NCI-H2029 (cell line): ENCODE results near the gene NPHP1.
"Not testable (repeated sequence)": the region's sequence is repeated elsewhere in the genome, so short reads cannot be mapped to it uniquely, and the experiment has no call there.

Experiments used
- DNase-seq: peaks from one replicate; lab custom pipeline; 2025; lab: John Stamatoyannopoulos, UW

Gene NPHP1

DNA sequence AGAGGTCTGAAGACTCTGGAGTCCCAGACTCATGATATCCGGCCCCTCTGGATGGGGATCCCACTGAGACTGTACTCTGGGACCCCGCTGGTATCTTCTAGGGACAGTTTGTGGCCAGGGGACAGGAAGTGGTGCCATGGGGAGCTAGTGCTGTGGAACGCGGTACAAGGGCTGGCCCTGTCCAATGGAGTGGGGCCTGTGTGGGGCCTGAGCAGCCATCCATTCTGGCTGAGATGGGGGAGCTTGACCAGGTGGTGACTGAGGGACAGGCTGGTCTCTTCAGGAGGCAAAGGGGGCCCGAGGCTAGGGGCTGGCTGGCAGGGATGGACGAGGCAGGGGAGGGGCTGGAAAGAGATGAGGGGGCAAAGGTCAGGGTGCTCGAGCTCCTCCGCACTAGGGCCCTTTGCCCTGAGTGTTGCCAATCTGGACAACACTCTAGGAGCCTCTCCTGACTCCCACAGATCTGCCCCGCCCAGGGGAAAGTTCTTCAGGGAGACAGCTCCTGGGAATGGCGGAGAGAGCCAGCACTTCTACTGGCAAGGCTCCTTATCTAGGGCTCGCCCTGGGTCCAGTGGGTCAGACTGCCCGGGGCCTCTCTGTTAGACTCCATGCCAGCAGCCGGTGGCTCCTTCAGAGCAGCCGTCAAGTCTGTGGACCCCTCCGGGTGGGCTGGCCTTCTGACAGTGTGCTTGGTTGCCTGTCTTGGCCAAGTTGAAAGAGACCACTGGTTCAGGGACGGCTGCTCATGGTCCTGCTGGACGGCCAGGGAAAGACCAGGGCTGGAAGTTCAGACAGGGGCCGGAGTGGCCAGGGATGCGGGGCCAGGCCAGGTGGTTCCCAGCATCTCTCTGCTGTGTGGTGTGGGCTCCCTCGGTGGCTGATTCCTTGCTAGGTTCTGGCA lies 101.5 kb downstream of the NPHP1 start:
- no peak for DNase-seq

GRCh38 chr2:110101901-110102803 lies 102.7 kb downstream of the NPHP1 start:
- no peak for DNase-seq

DNA sequence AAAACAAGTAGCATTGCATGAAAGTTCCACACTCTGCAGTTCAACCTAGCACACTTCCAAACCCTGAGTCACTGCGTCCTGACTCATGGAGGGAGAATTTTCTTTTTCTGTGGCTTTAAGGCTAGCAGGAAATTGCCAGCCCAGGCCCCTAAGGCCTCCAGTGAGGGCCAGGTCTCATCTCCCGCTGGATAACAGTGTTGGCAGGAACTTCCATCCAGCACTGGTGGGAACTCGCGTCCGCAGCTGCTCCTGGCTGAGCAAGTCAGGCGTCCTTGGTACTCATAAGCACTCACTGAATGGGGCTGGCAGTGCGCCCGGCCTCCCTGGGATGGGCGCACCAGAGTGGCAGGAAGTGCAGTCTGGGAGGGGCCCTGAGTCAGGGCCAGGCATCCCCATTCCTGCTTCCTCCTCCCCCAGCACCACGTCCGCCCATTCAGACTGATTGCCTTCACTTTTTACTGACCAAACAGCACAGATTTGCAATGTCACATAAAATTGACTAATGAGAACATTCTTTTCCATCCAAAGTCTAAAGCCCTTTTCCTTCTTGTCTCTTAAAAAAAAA lies 103.5 kb downstream of the NPHP1 start:
- peak; percentile 97 for DNase-seq

DNA sequence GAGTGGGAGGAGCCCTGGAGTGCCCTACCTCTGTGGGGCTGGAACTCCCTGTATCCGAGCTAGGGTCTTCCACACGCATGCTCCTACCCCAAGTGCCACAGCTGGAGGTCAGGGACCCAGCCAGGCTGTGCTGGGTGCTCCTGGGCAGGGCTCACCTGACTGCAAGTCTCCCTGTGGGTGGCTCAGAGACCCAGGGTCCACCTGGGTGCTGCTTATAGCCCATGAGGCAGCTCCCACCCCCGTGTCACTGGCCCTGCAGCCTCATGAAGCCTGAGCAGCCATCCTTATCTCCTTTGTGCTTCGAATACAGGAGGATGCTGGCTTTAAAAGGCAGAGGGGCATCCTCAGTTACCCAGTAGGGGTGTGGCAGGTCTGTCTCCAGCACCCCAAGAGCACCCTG lies 103.9 kb downstream of the NPHP1 start:
- not testable (repeated sequence) for DNase-seq

DNA sequence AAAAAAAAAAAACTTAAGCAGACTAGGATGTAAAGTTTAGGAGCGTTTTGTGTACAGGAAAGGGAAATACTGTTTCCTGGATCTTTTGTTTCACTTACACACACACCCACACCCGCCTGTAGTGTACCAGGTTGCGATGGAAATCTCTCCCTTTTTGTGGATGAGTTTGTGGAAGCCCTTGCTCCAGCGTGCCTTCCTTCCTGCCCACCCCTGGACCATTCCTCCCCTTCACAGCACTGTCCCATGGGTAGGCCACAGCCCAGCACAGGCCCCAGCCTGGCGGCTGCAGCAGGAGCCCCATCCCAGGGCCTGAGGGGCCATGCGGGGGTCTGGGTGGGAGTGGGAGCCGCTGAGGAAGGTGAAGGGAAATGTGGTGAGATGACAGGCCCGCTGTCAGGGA lies 104.3 kb downstream of the NPHP1 start:
- no peak for DNase-seq

GRCh38 chr2:110099471-110100225 lies 105.2 kb downstream of the NPHP1 start:
- no peak for DNase-seq

DNA sequence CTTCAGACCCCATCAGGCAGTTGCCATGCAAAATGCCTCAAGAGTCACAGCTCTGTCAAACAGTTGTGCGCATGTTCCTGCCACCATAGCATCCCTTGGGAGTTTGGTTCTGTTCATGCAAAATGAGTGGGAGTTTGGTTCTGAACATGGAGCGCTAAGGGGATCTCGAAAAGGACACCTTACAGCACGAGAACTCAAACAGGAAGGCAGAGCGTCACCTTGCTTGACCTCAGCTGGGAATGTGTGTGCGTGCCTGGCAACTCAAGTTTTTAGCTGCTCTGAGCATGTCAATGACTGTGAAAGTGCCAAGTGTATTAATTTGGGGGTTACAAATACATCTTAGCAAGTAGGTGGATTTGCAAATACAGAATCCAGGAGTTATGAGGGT lies 105.8 kb downstream of the NPHP1 start:
- DNase-seq: no peak

DNA sequence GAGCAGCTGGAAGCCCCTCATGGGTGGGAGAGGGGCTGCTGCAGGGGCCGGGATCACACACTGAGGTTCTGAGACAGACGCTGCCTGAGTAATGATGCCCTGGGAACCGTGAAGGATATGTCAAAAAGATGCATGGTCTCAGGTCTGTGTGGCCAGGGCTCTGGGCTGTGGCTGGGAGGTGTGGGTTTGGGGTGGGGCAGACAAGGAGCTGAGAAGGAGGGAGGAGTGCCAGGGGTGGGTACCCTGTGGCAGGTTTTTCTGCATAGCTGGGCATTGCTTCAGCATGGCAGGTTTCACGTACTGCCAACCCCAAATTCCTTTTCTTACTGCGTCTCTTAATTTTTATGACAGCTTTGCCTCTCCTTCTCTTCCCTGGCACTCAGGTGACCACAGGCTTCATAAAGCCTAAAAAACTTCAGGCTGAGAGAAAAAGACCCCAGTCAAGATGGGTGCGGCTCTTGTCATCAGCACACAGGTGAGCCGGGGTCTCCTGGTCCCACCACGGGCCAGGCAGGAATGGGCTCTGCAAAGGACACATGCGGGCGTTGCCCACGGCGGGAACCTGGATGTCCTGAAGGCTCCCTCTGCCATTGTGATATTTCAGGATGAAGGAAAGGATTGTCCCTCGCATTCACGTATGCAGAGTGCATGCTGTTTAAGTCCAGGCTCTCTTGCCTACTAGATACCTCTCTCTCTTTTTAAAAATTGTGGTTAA lies 107.2 kb downstream of the NPHP1 start:
- no peak for DNase-seq

GRCh38 chr2:110095994-110096633 lies 108.7 kb downstream of the NPHP1 start:
- DNase-seq: no peak

GRCh38 chr2:110094884-110095534 lies 109.8 kb downstream of the NPHP1 start:
- DNase-seq: not testable (repeated sequence)

DNA sequence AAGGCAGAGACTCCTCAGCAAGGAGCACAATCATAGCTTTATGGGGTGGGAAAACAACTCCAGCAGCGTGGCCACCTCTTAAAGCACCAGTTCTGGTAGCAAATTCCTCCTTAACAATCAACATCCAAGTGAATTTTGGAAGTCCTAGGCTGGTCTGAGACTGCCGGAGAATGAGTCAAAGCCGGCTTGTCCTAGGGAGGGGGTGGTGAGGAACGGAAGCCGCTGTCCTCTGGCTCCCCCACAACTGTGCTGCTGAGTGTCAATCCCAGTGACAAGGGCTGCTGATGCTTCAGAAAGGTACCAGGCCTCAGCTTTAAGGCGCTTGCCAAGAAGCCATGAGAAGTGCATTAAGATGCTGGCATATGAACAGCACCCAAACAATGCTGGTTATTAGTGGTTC lies 110.9 kb downstream of the NPHP1 start:
- DNase-seq: not testable (repeated sequence)

- not testable (repeated sequence) for DNase-seq
Measured at GRCh38 chr2:110090164-110090563, 114.6 kb downstream of the NPHP1 start.

DNA sequence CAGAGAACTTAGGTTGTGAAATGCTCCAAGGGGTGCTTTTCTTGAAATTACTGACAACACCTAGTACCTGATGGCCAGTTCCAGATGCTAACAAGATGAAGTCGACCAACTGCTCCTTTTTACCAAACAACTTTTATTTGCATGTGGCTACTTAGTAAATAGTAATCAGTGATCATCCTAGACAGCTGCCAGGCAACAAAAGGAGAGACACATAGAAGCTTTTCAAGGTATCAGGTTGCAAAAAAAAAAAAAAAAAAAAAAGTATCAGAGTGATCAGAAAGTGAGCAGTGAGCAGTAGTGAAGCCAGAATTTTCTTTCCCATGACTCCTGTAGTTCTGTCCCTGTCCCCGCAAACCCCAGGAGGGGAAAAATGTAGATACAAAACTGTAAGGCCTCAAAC lies 121.1 kb downstream of the NPHP1 start:
- not testable (repeated sequence) for DNase-seq

DNA sequence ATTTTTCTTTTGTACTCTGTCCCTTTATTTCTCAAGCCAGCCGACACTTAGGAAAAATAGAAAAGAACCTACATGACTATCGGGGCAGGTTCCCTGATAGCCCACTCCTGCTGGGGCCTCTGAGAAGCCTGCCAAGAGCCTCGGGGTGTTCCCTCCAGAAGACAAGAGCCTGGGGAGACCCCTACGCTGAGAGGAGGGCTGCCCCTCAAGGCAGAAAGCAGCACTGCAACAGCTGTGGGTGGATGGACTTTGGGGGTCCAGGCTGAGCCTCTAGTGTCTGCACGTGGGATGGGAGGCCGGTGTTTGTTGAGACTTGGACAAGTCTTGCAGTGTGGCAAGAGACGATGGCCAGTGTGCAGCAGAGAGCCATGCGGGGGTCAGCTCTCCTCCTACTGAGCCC lies 121.7 kb downstream of the NPHP1 start:
- not testable (repeated sequence) for DNase-seq

- DNase-seq: not testable (repeated sequence)
Measured at GRCh38 chr2:110078104-110078503, 126.7 kb downstream of the NPHP1 start.

GRCh38 chr2:110075896-110076295 lies 128.9 kb downstream of the NPHP1 start:
- not testable (repeated sequence) for DNase-seq
